ENCODE data around the gene XKR3. TPM values are rescaled to one million over a fixed set of nuclear protein-coding genes. Genes with fewer than 3 reads are reported as not detected.

XKR3 gene
- total and polyA plus RNA-seq, 12 donors, result 0.16 TPM; not detected in 11

DNA sequence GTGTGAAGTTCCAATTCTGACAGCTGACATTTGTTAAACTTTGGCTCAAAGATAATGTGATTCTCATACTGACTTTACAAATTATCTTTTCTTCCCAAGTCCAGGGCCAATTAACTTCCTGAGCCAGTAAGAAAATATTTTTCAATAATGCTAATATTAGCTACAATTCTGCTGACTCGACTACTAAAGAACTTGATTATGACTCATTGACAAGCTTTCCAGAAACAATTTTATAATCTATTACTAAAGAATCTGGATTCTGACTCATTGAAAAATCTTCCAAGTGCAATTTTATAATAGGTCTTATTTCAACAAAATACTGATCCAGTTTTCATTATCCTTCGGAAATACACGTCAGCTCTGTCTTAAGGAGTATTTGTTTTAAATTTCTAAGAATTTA is 12.9 kb upstream of the XKR3 start:
- no peaks in the 10 kb centered on the region for H3K27me3 ChIP-seq
- no peaks in the 10 kb centered on the region for H3K4me1 ChIP-seq (replicated peaks in 1 of 2)
- H3K27ac ChIP-seq, result no peak overlapping the region
- 50 to 65% (median 57%) methylated on average over 3 of the region's 3 CpGs for WGBS, 4 donors
- H3K4me3 ChIP-seq, result no peak overlapping the region
- intact Hi-C loops (cut with DNase I), result no loop called here
- TF ChIP-seq, protein P1, sequence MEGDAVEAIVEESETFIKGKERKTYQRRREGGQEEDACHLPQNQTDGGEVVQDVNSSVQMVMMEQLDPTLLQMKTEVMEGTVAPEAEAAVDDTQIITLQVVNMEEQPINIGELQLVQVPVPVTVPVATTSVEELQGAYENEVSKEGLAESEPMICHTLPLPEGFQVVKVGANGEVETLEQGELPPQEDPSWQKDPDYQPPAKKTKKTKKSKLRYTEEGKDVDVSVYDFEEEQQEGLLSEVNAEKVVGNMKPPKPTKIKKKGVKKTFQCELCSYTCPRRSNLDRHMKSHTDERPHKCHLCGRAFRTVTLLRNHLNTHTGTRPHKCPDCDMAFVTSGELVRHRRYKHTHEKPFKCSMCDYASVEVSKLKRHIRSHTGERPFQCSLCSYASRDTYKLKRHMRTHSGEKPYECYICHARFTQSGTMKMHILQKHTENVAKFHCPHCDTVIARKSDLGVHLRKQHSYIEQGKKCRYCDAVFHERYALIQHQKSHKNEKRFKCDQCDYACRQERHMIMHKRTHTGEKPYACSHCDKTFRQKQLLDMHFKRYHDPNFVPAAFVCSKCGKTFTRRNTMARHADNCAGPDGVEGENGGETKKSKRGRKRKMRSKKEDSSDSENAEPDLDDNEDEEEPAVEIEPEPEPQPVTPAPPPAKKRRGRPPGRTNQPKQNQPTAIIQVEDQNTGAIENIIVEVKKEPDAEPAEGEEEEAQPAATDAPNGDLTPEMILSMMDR (IDR thresholded peaks at IDR 0.05), result no peak
- H3K36me3 ChIP-seq (replicated peaks in 1 of 2), result no peaks in the 10 kb centered on the region
- no peaks in the 10 kb centered on the region for H3K9me3 ChIP-seq (replicated peaks in 1 of 3)
- DNase-seq, result no peak

DNA sequence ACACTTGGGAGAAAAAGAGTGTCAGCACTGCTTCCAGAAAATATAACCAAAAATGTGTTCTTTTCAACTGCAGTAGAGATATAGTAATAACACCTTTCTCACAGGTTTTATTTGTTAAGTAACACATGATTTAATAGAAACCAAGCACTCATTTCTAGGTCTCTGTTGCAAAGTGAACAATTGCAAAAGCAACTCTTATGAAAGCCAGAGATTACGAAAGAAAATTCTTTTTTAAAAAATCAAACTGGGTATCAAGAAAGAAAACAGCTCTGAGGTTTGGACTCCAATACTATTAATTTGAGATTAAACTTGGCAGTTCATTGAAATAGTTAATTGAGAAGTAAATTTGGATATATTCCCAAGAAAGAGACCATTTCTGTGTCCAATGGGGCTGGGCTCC is 9.8 kb upstream of the XKR3 start:
- no peaks in the 10 kb centered on the region for H3K36me3 ChIP-seq (replicated peaks in 1 of 2)

GRCh38 chr22:16831257-16831656 is 6.0 kb upstream of the XKR3 start:
- Histone ChIP-seq H3K4me3 (no peak overlapping the region), H3K27ac (no peak overlapping the region), H3K4me1 (replicated peaks in 1 of 2) (no peaks in the 10 kb centered on the region), H3K36me3 (replicated peaks in 1 of 2) (no peaks in the 10 kb centered on the region), H3K27me3 (no peaks in the 10 kb centered on the region), H3K9me3 (replicated peaks in 1 of 3) (no peaks in the 10 kb centered on the region)
- no peak for DNase-seq
- no peak for TF ChIP-seq POLR2A (IDR thresholded peaks at IDR 0.05)
- TF ChIP-seq, protein P1 (IDR thresholded peaks at IDR 0.05), result no peak
- WGBS, 4 donors, result 81 to 83% (median 82%) methylated on average over 5 of the region's 5 CpGs
- intact Hi-C loops (cut with DNase I), result no loop called here

More for the DNA sequence above, 9.8 kb upstream of the XKR3 start:
- WGBS, 4 donors, result 72 to 81% (median 77%) methylated on average over 1 of the region's 1 CpG
- Histone ChIP-seq H3K27me3 (no peaks in the 10 kb centered on the region), H3K4me3 (no peak overlapping the region), H3K27ac (no peak overlapping the region), H3K9me3 (replicated peaks in 1 of 3) (no peaks in the 10 kb centered on the region), H3K4me1 (replicated peaks in 1 of 2) (no peaks in the 10 kb centered on the region)
- intact Hi-C loops (cut with DNase I), result no loop called here
- TF ChIP-seq, protein P1 (IDR thresholded peaks at IDR 0.05), result no peak
- TF ChIP-seq POLR2A (IDR thresholded peaks at IDR 0.05), result no peak
- DNase-seq, result no peak

GRCh38 chr22:16829985-16830384 is 4.8 kb upstream of the XKR3 start:
- Histone ChIP-seq H3K36me3 (replicated peaks in 1 of 2) (no peaks in the 10 kb centered on the region), H3K9me3 (replicated peaks in 1 of 3) (no peaks in the 10 kb centered on the region), H3K27me3 (no peaks in the 10 kb centered on the region), H3K4me1 (replicated peaks in 1 of 2) (peaks cover 0 to 1% of the 10 kb centered on the region in 2 donors), H3K27ac (no peak overlapping the region), H3K4me3 (no peak overlapping the region)
- no peak for DNase-seq
- WGBS, 4 donors, result 65 to 84% (median 75%) methylated on average over 3 of the region's 3 CpGs
- TF ChIP-seq POLR2A (IDR thresholded peaks at IDR 0.05), result no peak
- TF ChIP-seq, protein P1 (IDR thresholded peaks at IDR 0.05), result no peak
- intact Hi-C loops (cut with DNase I), result no loop called here
